ENCODE measurements around the gene TMEM200B. TPM values are rescaled to one million over a fixed set of nuclear protein-coding genes. Genes with fewer than 3 reads are reported as not detected.
"Not testable (repeated sequence)": the region's sequence is repeated elsewhere in the genome, so short reads cannot be mapped to it uniquely, and the experiment has no call there.

Gene TMEM200B
- total RNA-seq, 1 experiment from 2014 or later, result 9.0 TPM

GRCh38 chr1:29096231-29096886, 27.3 kb downstream of the TMEM200B start:
- Histone ChIP-seq H3K4me1 (ENCODE audit: insufficient read depth, low read length) (peaks cover 21% of the 10 kb centered on the region), H3K9me2 (replicated peaks; ENCODE audit: low read length) (no peaks in the 10 kb centered on the region), H4K20me1 (ENCODE audit: low read length) (no peaks in the 10 kb centered on the region), H3K79me2 (ENCODE audit: low read length) (no peaks in the 10 kb centered on the region), H3K4me2 (ENCODE audit: low read length) (no peak overlapping the region), H3K27ac (ENCODE audit: low read length) (no peak overlapping the region), H3K4me3 (ENCODE audit: low read length) (no peak overlapping the region), H3K27me3 (ENCODE audit: low read length) (no peaks in the 10 kb centered on the region), H3F3A (ENCODE audit: low read length, unreplicated experiment) (no peaks in the 10 kb centered on the region), H3K36me3 (ENCODE audit: low read depth, low read length) (no peaks in the 10 kb centered on the region; the same call in 1 of the 2 replicates), H3K9ac (ENCODE audit: low read length) (no peak overlapping the region), H3K9me3 (ENCODE audit: low read length) (no peaks in the 10 kb centered on the region), H2AFZ (ENCODE audit: low read length) (no peak overlapping the region)
- ChIA-PET CTCF (no interaction called here), POLR2A (ENCODE audit: unreplicated experiment) (no interaction called here)
- TF ChIP-seq EZH2 (IDR thresholded peaks at IDR 0.05; ENCODE audit: low read length, unreplicated experiment) (no peak), EZH2phosphoT487 (IDR thresholded peaks at IDR 0.05; ENCODE audit: borderline replicate concordance, low read length) (no peak), CTCF (conservative IDR thresholded peaks at IDR 0.05; ENCODE audit: low read depth, low read length) (no peak)
- no TSS peak for BruUV-seq (replicated peaks)
- DNase-seq (peak; percentile 14), ATAC-seq (no peak)
- intact Hi-C loops (cut with micrococcal nuclease), result no loop called here

- H3K27ac ChIP-seq (ENCODE audit: low read length), result peak overlapping the region; percentile 57
- no peaks in the 10 kb centered on the region for H3K9me3 ChIP-seq (ENCODE audit: low read length)
- no peak overlapping the region for H3K4me3 ChIP-seq (ENCODE audit: low read length)
- H4K20me1 ChIP-seq (ENCODE audit: low read length), result no peaks in the 10 kb centered on the region
- no peaks in the 10 kb centered on the region for H3K27me3 ChIP-seq (ENCODE audit: low read length)
- peak; percentile 51 for DNase-seq
- H3K9me2 ChIP-seq (replicated peaks; ENCODE audit: low read length), result no peaks in the 10 kb centered on the region
- peaks cover 21% of the 10 kb centered on the region for H3K4me1 ChIP-seq (ENCODE audit: insufficient read depth, low read length)
- no peak overlapping the region for H3K9ac ChIP-seq (ENCODE audit: low read length)
- no peak overlapping the region for H2AFZ ChIP-seq (ENCODE audit: low read length)
- no peaks in the 10 kb centered on the region; the same call in 1 of the 2 replicates for H3K36me3 ChIP-seq (ENCODE audit: low read depth, low read length)
- no peaks in the 10 kb centered on the region for H3K79me2 ChIP-seq (ENCODE audit: low read length)
- ChIA-PET POLR2A (ENCODE audit: unreplicated experiment) (interaction anchor here (0.6 kb wide), 1 partner anchor 1728 kb away, joined by 6 read pairs; no protein-coding TSS in a partner anchor), CTCF (no interaction called here)
- TF ChIP-seq EZH2phosphoT487 (IDR thresholded peaks at IDR 0.05; ENCODE audit: borderline replicate concordance, low read length), result no peak
- no peak for TF ChIP-seq CTCF (conservative IDR thresholded peaks at IDR 0.05; ENCODE audit: low read depth, low read length)
- TF ChIP-seq EZH2 (IDR thresholded peaks at IDR 0.05; ENCODE audit: low read length, unreplicated experiment), result no peak
- no TSS peak for BruUV-seq (replicated peaks)
- intact Hi-C loops (cut with micrococcal nuclease), result loop anchor here (1.0 kb wide), 1 partner anchor 24 kb away; no protein-coding TSS in a partner anchor
- peak overlapping the region; percentile 69 for H3K4me2 ChIP-seq (ENCODE audit: low read length)
- peak; percentile 84; the same call in 1 of the 2 replicates for ATAC-seq
- no peaks in the 10 kb centered on the region for H3F3A ChIP-seq (ENCODE audit: low read length, unreplicated experiment)
These were observed 28.7 kb downstream of the TMEM200B start for GRCh38 chr1:29094954-29095353.

GRCh38 chr1:29094433-29094832, 29.3 kb downstream of the TMEM200B start:
- peak; percentile 64 for DNase-seq
- Histone ChIP-seq H3K36me3 (ENCODE audit: low read depth, low read length) (no peaks in the 10 kb centered on the region; the same call in 1 of the 2 replicates), H3K79me2 (ENCODE audit: low read length) (no peaks in the 10 kb centered on the region), H3K4me2 (ENCODE audit: low read length) (peak overlapping the region; percentile 69), H4K20me1 (ENCODE audit: low read length) (no peaks in the 10 kb centered on the region), H2AFZ (ENCODE audit: low read length) (no peak overlapping the region), H3K9ac (ENCODE audit: low read length) (no peak overlapping the region), H3K4me1 (ENCODE audit: insufficient read depth, low read length) (peaks cover 21% of the 10 kb centered on the region), H3F3A (ENCODE audit: low read length, unreplicated experiment) (no peaks in the 10 kb centered on the region), H3K9me2 (replicated peaks; ENCODE audit: low read length) (no peaks in the 10 kb centered on the region), H3K9me3 (ENCODE audit: low read length) (no peaks in the 10 kb centered on the region), H3K4me3 (ENCODE audit: low read length) (no peak overlapping the region), H3K27me3 (ENCODE audit: low read length) (no peaks in the 10 kb centered on the region), H3K27ac (ENCODE audit: low read length) (peak overlapping the region; percentile 57)
- CTCF ChIA-PET, result no interaction called here
- POLR2A ChIA-PET (ENCODE audit: unreplicated experiment), result interaction anchor here (0.6 kb wide), 1 partner anchor 1729 kb away, joined by 6 read pairs; no protein-coding TSS in a partner anchor
- peak; percentile 86 for ATAC-seq
- no TSS peak for BruUV-seq (replicated peaks)
- no peak for TF ChIP-seq EZH2 (IDR thresholded peaks at IDR 0.05; ENCODE audit: low read length, unreplicated experiment)
- no peak for TF ChIP-seq EZH2phosphoT487 (IDR thresholded peaks at IDR 0.05; ENCODE audit: borderline replicate concordance, low read length)
- TF ChIP-seq CTCF (conservative IDR thresholded peaks at IDR 0.05; ENCODE audit: low read depth, low read length), result no peak
- intact Hi-C loops (cut with micrococcal nuclease), result no loop called here

GRCh38 chr1:29092704-29093103, 31.0 kb downstream of the TMEM200B start:
- H3K9me2 ChIP-seq (replicated peaks; ENCODE audit: low read length); H3K4me2 ChIP-seq (ENCODE audit: low read length); H4K20me1 ChIP-seq (ENCODE audit: low read length); H3K4me3 ChIP-seq (ENCODE audit: low read length); intact Hi-C loops (cut with micrococcal nuclease); H3K79me2 ChIP-seq (ENCODE audit: low read length); CTCF ChIA-PET; H3K36me3 ChIP-seq (ENCODE audit: low read depth, low read length); BruUV-seq (replicated peaks); H3F3A ChIP-seq (ENCODE audit: low read length, unreplicated experiment); H3K9ac ChIP-seq (ENCODE audit: low read length); H3K27me3 ChIP-seq (ENCODE audit: low read length); H3K9me3 ChIP-seq (ENCODE audit: low read length); H2AFZ ChIP-seq (ENCODE audit: low read length); H3K27ac ChIP-seq (ENCODE audit: low read length); DNase-seq; POLR2A ChIA-PET (ENCODE audit: unreplicated experiment); ATAC-seq: not testable (repeated sequence)
- peaks cover 21% of the 10 kb centered on the region for H3K4me1 ChIP-seq (ENCODE audit: insufficient read depth, low read length)
